GM08714 (cell line): ENCODE data around the gene ERN1.

Experiments
- H3K4me3 ChIP-seq: fragments of 200-500 bp; sonication (Bioruptor generic); 2 replicates; pipeline ENCODE4 v1.5.1; 2014; ENCODE audit warnings: mild to moderate bottlenecking, low read length, inconsistent platforms
- ZNF274 ChIP-seq: IDR thresholded peaks from 2 replicates; pipeline ENCODE4 v1.6.1; 2012; ENCODE audit warnings: mild to moderate bottlenecking, low read depth, low read length

The ERN1 gene

GRCh38 chr17:63998050-63998720, 131.8 kb downstream of the ERN1 start, which contains the start of gene PRR29:
Gene PRR29, plus strand, starts transcription at chr17:63998351. Its CDS starts 14 bp downstream, at chr17:63998365.
- TF ChIP-seq ZNF274, result no peak
- H3K4me3 ChIP-seq, result peak within 1 kb of the TSS; percentile 71; the same call in 1 of the 2 replicates

- H3K4me3 ChIP-seq, result peak overlapping the region; percentile 71; the same call in 1 of the 2 replicates
- no peak for TF ChIP-seq ZNF274
Observed at GRCh38 chr17:63997341-63998048, 132.4 kb downstream of the ERN1 start.

- no peak for TF ChIP-seq ZNF274
- H3K4me3 ChIP-seq, result no peak overlapping the region
Observed at GRCh38 chr17:63996430-63997182, 133.3 kb downstream of the ERN1 start.

- no peak overlapping the region for H3K4me3 ChIP-seq
- no peak for TF ChIP-seq ZNF274
Observed at GRCh38 chr17:63995626-63996025, 134.3 kb downstream of the ERN1 start.

- no peak for TF ChIP-seq ZNF274
- no peak overlapping the region for H3K4me3 ChIP-seq
Observed at GRCh38 chr17:63993368-63993985, 136.5 kb downstream of the ERN1 start.

GRCh38 chr17:63991611-63992010, 138.3 kb downstream of the ERN1 start:
- no peak overlapping the region for H3K4me3 ChIP-seq
- no peak for TF ChIP-seq ZNF274

- TF ChIP-seq ZNF274, result no peak
- no peak overlapping the region for H3K4me3 ChIP-seq
Observed at GRCh38 chr17:63989622-63990345, 140.2 kb downstream of the ERN1 start.
